ENCODE measurements around the gene MINDY4. TPM values are rescaled to one million over a fixed set of nuclear protein-coding genes. Genes with fewer than 3 reads are reported as not detected.

Gene MINDY4
- total and polyA plus RNA-seq, 2 of the 8 experiments (the other 6 are each of a cell fraction or from before 2014, with no cell fraction given) = 1.3 to 3.6 TPM

GRCh38 chr7:30887464-30887872 is 116.3 kb downstream of the MINDY4 start (continued):
- TF ChIP-seq HDAC2 (IDR thresholded peaks at IDR 0.05; ENCODE audit: borderline replicate concordance in 1 of 2, low read depth in 2 of 2, low read length in 2 of 2) (no peak), RAD21 (IDR thresholded peaks at IDR 0.05 in 1 of 2, conservative IDR thresholded peaks at IDR 0.05 in 1 of 2; ENCODE audit: low read depth in 2 of 2, low read length in 2 of 2) (no peak), TAF7 (optimal IDR thresholded peaks at IDR 0.05; ENCODE audit: borderline replicate concordance, low read depth, low read length) (no peak), TCF12 (IDR thresholded peaks at IDR 0.05; ENCODE audit: low read depth, low read length) (no peak), CBX5 (IDR thresholded peaks at IDR 0.05; ENCODE audit: low read depth, low read length) (no peak)

Measured in H1 (cell line).